ENCODE data around the gene OR8S1. TPM values are rescaled to one million over a fixed set of nuclear protein-coding genes. Genes with fewer than 3 reads are reported as not detected.
"Not testable (repeated sequence)": the region's sequence is repeated elsewhere in the genome, so short reads cannot be mapped to it uniquely, and the experiment has no call there.

OR8S1 gene
- total and polyA plus RNA-seq, 7 donors: not detected

GRCh38 chr12:48489012-48489411 is 36.4 kb upstream of the OR8S1 start:
- no peaks in the 10 kb centered on the region for H3K4me1 ChIP-seq
- no peaks in the 10 kb centered on the region for H3K27me3 ChIP-seq (ENCODE audit: insufficient read depth in 3 of 3, low read length in 2 of 3)
- no peaks in the 10 kb centered on the region for H3K9me3 ChIP-seq
- TF ChIP-seq, protein P1, sequence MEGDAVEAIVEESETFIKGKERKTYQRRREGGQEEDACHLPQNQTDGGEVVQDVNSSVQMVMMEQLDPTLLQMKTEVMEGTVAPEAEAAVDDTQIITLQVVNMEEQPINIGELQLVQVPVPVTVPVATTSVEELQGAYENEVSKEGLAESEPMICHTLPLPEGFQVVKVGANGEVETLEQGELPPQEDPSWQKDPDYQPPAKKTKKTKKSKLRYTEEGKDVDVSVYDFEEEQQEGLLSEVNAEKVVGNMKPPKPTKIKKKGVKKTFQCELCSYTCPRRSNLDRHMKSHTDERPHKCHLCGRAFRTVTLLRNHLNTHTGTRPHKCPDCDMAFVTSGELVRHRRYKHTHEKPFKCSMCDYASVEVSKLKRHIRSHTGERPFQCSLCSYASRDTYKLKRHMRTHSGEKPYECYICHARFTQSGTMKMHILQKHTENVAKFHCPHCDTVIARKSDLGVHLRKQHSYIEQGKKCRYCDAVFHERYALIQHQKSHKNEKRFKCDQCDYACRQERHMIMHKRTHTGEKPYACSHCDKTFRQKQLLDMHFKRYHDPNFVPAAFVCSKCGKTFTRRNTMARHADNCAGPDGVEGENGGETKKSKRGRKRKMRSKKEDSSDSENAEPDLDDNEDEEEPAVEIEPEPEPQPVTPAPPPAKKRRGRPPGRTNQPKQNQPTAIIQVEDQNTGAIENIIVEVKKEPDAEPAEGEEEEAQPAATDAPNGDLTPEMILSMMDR (IDR thresholded peaks at IDR 0.05): no peak
- WGBS, 3 donors: 61 to 76% (median 71%) methylated on average over 2 of the region's 2 CpGs
- H3K4me3 ChIP-seq: no peak overlapping the region
- no peaks in the 10 kb centered on the region for H3K36me3 ChIP-seq (ENCODE audit: insufficient read depth in 1 of 2, low read depth in 1 of 2)
- intact Hi-C loops (cut with DNase I): no loop called here
- H3K27ac ChIP-seq: no peak overlapping the region
- ATAC-seq: no peak
- DNase-seq: no peak

DNA sequence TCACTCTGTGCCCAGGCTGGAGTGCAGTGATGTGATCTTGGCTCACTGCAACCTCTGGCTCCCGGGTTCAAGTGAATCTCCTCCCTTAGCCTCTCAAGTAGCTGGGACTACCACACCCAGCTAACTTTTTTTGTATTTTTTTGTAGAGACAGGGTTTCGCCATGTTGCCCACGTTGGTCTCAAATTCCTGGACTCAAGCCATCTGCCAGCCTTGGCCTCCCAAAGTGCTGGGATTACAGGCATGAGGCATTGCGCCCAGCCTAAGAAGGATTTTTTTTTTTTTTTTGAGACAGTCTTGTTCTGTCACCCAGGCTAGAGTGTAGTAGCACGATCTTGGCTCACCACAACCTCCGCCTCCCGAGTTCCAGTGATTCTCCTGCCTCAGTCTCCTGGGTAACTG is 36.0 kb upstream of the OR8S1 start:
- H3K4me3 ChIP-seq; H3K27me3 ChIP-seq (ENCODE audit: insufficient read depth in 3 of 3, low read length in 2 of 3); DNase-seq; H3K27ac ChIP-seq; H3K36me3 ChIP-seq (ENCODE audit: insufficient read depth in 1 of 2, low read depth in 1 of 2); intact Hi-C loops (cut with DNase I); H3K9me3 ChIP-seq; H3K4me1 ChIP-seq; ATAC-seq: not testable (repeated sequence)
- 73 to 78% (median 76%) methylated on average over 7 of the region's 7 CpGs for WGBS, 3 donors

- intact Hi-C loops (cut with DNase I); H3K4me3 ChIP-seq; H3K36me3 ChIP-seq (ENCODE audit: insufficient read depth in 1 of 2, low read depth in 1 of 2); DNase-seq; H3K27ac ChIP-seq; H3K9me3 ChIP-seq; H3K27me3 ChIP-seq (ENCODE audit: insufficient read depth in 3 of 3, low read length in 2 of 3); ATAC-seq; H3K4me1 ChIP-seq: not testable (repeated sequence)
- 91 to 95% (median 95%) methylated on average over 19 to 29 of the region's 32 CpGs for WGBS, 3 donors
Observed at GRCh38 chr12:48500281-48500680, 25.2 kb upstream of the OR8S1 start.

DNA sequence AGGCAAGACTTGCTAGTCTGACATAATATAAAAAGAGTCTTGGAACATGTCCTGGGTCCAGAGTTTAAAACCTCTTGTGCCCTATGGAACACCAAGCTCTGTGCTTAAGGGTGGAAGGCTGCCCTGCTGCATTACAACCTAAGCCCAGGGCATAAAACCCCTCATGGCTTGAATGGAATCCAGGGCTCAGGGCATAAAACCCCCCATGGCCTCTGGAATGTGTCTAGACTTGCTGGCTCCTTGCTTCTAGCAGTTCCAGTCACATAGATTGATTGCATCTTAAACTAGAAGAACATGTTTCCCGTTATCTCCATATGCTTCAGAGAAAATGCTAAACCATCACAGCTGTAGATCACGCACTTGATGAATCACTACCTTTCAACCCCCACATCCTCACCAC is 18.6 kb upstream of the OR8S1 start:
- H3K4me3 ChIP-seq; H3K36me3 ChIP-seq (ENCODE audit: insufficient read depth in 1 of 2, low read depth in 1 of 2); H3K27me3 ChIP-seq (ENCODE audit: insufficient read depth in 3 of 3, low read length in 2 of 3); intact Hi-C loops (cut with DNase I); H3K9me3 ChIP-seq; DNase-seq; ATAC-seq; H3K27ac ChIP-seq; H3K4me1 ChIP-seq: not testable (repeated sequence)
- WGBS, 3 donors: 50 to 61% (median 50%) methylated on average over 2 of the region's 2 CpGs

DNA sequence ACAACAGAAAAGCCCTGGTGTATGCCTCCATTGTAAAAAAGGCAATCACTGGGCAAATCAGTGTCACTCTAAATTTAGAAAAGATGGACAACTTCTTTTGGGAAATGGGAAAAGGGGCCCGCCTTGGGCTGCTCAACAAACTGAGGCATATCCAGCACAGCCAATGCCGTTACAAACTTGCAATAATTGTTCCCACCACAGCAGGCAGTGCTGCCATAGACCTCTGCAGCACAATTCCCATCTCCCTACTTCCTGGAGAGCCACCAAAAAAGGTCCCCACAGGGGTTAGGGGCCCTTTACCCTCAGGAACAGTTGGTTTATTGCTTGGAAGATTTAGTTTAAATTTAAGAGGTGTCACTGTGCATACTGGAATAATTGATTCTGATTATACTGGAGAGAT is 16.4 kb upstream of the OR8S1 start:
- WGBS, 3 donors: 60 to 67% (median 61%) methylated on average over 2 of the region's 2 CpGs
- ATAC-seq (no peak), DNase-seq (no peak)
- intact Hi-C loops (cut with DNase I): no loop called here
- Histone ChIP-seq H3K36me3 (ENCODE audit: insufficient read depth in 1 of 2, low read depth in 1 of 2) (no peaks in the 10 kb centered on the region), H3K9me3 (no peaks in the 10 kb centered on the region), H3K27ac (no peak overlapping the region), H3K27me3 (ENCODE audit: insufficient read depth in 3 of 3, low read length in 2 of 3) (peaks cover 0 to 7% (median 0%) of the 10 kb centered on the region in 3 donors), H3K4me3 (no peak overlapping the region), H3K4me1 (no peaks in the 10 kb centered on the region)
- TF ChIP-seq, protein P1 (IDR thresholded peaks at IDR 0.05): no peak

GRCh38 chr12:48510111-48510510 is 15.3 kb upstream of the OR8S1 start:
- intact Hi-C loops (cut with DNase I): no loop called here
- TF ChIP-seq, protein P1 (IDR thresholded peaks at IDR 0.05): no peak
- H3K36me3 ChIP-seq (ENCODE audit: insufficient read depth in 1 of 2, low read depth in 1 of 2): no peaks in the 10 kb centered on the region
- no peak overlapping the region for H3K4me3 ChIP-seq
- peaks cover 0 to 7% (median 0%) of the 10 kb centered on the region in 3 donors for H3K27me3 ChIP-seq (ENCODE audit: insufficient read depth in 3 of 3, low read length in 2 of 3)
- H3K9me3 ChIP-seq: no peaks in the 10 kb centered on the region
- H3K27ac ChIP-seq: no peak overlapping the region
- DNase-seq: no peak
- no peak for ATAC-seq
- H3K4me1 ChIP-seq: no peaks in the 10 kb centered on the region
- WGBS, 3 donors: 24 to 40% (median 29%) methylated on average over 1 of the region's 1 CpG
